ENCODE measurements around the gene MIPOL1. TPM values are rescaled to one million over a fixed set of nuclear protein-coding genes. Genes with fewer than 3 reads are reported as not detected.
"Not testable (repeated sequence)": the region's sequence is repeated elsewhere in the genome, so short reads cannot be mapped to it uniquely, and the experiment has no call there.

The MIPOL1 gene
- total RNA-seq, 1 experiment from 2014 or later, result 10.6 TPM

DNA sequence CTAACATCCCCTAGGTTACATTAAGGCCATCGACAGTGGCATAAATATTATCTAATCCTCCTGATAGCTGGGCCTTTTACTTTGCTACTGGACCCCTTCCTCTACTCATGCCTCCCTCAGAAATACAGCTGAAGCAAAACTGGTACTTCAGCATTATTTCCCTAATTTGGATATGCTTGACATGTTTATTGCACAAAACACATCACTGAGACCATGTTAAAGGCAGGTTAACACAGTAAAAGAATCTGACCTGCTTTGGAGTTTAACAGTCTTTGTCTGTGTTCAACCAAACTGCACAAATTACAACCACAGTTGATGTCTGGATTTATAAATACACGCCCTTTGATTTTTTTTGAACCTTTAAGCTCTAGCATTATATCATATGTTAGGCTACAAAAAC, 240.7 kb downstream of the MIPOL1 start:
- Histone ChIP-seq H3K4me1 (no peaks in the 10 kb centered on the region), H3K9me3 (replicated peaks) (no peaks in the 10 kb centered on the region), H3K27ac (no peak overlapping the region), H3K27me3 (no peaks in the 10 kb centered on the region), H3K4me3 (no peak overlapping the region), H3K36me3 (no peaks in the 10 kb centered on the region)
- DNase-seq, result no peak

DNA sequence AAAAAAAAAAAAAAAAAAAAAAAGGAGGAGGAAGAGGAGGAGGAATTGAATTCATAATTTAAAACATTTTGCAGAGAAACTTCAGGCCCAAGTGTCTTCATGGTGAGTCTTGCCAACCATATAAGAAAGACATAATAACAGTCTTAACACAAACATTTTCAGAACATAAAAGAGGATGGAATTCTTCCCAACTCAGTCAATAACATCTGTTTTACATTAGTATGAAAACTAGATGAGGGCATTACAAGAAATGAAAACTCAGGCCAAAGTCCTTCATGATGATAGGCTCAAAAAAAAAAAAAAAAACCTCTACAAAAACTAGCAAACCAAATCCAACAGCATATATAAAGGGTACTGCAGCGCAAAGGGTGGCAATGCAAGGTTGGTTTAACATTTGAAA, 245.7 kb downstream of the MIPOL1 start:
- Histone ChIP-seq H3K36me3 (no peaks in the 10 kb centered on the region), H3K9me3 (replicated peaks) (no peaks in the 10 kb centered on the region), H3K27ac (no peak overlapping the region), H3K27me3 (no peaks in the 10 kb centered on the region), H3K4me1 (no peaks in the 10 kb centered on the region), H3K4me3 (no peak overlapping the region)
- no peak for DNase-seq

DNA sequence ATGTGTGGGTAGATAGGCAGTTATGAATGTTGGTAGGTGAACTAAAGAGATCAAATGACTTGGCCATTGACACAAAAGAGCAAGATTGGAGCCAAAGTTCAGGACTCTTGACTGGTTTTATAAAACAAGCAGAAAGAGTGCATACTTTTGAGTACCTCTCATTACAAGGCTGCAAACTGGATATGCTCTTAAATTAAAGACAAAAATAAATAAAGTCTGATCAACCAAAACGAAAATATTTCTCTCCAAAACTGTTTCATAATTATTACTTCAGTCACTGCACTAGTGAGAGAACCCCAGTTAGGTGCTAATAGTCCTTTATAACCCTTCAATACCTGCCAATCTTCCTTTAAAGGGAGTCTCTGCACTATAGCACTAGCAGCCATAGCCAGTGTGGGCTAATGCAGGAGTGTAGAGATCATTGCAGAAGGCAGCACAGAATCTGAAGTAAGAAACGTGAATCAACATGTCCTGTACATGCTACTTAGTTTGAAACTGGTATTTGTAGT, 250.2 kb downstream of the MIPOL1 start:
- H3K27ac ChIP-seq, result no peak overlapping the region
- no peaks in the 10 kb centered on the region for H3K36me3 ChIP-seq
- no peaks in the 10 kb centered on the region for H3K27me3 ChIP-seq
- H3K4me3 ChIP-seq, result no peak overlapping the region
- no peaks in the 10 kb centered on the region for H3K9me3 ChIP-seq (replicated peaks)
- no peaks in the 10 kb centered on the region for H3K4me1 ChIP-seq
- DNase-seq, result no peak

DNA sequence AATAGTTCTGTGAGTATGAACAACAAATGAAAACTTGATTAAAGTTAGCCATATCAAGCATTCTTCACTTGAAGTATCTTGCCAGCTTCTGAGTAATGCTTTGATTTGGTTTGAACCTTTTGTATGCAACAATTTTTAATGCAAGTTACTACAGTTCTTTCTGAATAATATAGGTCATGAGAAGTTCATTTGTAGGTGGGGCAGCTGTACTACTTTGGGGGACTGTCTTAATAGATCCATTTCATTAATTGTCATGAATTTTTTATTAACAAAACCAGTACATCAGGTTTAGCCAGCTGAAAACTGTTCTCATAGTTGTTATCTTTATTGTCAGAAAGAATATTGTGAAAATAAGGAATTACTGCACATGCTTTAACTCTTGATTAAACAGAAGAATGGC, 254.6 kb downstream of the MIPOL1 start:
- no peak for DNase-seq
- Histone ChIP-seq H3K4me3 (no peak overlapping the region), H3K4me1 (no peaks in the 10 kb centered on the region), H3K36me3 (no peaks in the 10 kb centered on the region), H3K27me3 (no peaks in the 10 kb centered on the region), H3K27ac (no peak overlapping the region), H3K9me3 (replicated peaks) (no peaks in the 10 kb centered on the region)

DNA sequence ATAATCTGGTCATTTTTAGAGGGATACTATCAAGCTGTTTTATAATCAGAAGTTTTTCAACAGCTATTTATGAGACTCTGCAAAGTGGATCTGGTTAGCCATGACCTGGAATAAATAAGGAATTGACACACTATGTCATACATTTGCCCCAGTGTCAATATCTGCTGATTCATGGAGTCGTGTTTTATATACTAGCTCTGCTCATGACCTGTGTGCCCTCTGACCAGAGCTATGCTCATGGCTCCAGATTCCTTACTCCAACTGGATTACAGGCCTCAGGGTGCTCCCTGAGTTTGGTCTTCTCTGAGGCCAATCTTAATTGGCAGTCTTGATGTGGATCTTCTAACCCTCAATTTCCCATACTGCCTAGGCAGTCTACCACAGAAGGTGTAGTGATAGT, 256.2 kb downstream of the MIPOL1 start:
- H3K36me3 ChIP-seq, result no peaks in the 10 kb centered on the region
- no peak overlapping the region for H3K27ac ChIP-seq
- DNase-seq, result no peak
- H3K4me1 ChIP-seq, result no peaks in the 10 kb centered on the region
- H3K4me3 ChIP-seq, result no peak overlapping the region
- H3K9me3 ChIP-seq (replicated peaks), result no peaks in the 10 kb centered on the region
- H3K27me3 ChIP-seq, result no peaks in the 10 kb centered on the region

DNA sequence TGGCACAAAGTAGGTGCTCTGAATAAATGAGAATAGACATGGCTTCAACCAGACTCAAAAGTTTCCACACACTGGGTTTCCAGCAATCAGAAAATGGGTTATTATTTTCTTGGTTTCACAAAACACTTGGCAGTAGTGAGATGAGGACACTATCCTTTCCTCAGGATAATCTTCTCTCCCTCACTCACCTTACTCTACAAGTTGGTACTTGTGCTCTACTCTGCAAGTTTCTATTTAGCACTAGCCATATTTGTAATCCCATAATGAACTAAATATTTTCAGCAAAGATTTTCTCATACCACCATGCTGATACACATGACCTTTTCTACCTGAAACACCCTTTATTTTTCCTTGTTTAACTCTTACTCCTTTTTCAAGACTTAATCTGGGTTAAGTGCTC, 259.6 kb downstream of the MIPOL1 start:
- no peak overlapping the region for H3K27ac ChIP-seq
- no peaks in the 10 kb centered on the region for H3K4me1 ChIP-seq
- no peaks in the 10 kb centered on the region for H3K27me3 ChIP-seq
- H3K4me3 ChIP-seq, result no peak overlapping the region
- H3K9me3 ChIP-seq (replicated peaks), result no peaks in the 10 kb centered on the region
- H3K36me3 ChIP-seq, result no peaks in the 10 kb centered on the region
- no peak for DNase-seq

DNA sequence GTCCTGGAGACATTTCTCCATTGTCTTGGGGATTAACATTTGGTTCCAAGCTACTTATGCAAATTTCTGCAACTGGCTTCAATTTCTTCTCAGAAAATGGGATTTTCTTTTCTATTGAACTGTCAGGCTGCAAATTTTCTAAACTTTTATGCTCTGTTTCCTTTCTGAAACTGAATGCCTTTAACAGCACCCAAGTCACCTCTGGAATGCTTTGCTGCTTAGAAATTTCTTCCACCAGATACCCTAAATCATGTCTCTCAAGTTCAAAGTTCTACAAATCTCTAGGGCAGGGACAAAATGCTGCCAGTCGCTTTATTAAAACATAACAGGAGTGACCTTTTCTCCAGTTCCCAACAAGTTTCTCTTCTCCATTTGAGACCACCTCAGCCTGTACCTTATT, 264.7 kb downstream of the MIPOL1 start:
- H3K9me3 ChIP-seq (replicated peaks); H3K4me1 ChIP-seq; H3K36me3 ChIP-seq; DNase-seq; H3K4me3 ChIP-seq; H3K27me3 ChIP-seq; H3K27ac ChIP-seq: not testable (repeated sequence)

DNA sequence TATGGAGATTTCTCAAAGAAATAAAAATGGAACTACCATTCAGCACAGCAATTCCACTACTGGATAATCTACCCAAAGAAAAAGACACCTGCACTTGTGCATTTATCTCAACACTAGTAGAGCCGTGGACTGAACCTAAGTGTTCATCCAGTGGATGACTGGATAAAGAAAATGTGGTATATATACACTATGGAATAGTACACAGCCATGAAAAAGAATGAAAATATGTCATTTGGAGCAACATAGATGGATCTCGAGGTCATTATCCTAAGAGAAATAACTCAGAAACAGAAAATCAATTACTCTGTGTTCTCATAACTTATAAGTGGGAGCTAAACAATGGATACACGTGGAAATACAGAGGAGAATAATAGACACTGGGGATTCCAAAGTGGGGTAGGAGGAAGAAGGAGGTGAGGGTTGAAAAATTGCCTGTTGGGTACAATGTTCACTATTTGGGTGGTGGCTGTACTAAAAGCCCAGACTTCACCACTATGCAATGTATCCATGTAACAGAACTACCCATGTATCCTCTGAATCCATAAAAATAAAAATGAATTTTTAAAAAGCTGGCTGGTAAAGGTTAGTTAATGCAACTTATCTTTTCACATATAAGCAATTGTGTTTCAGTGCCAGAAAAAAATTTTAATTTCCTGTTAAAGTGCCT, 266.6 kb downstream of the MIPOL1 start:
- Histone ChIP-seq H3K27ac (no peak overlapping the region), H3K4me1 (no peaks in the 10 kb centered on the region), H3K36me3 (no peaks in the 10 kb centered on the region), H3K4me3 (no peak overlapping the region), H3K27me3 (no peaks in the 10 kb centered on the region), H3K9me3 (replicated peaks) (no peaks in the 10 kb centered on the region)
- no peak for DNase-seq

DNA sequence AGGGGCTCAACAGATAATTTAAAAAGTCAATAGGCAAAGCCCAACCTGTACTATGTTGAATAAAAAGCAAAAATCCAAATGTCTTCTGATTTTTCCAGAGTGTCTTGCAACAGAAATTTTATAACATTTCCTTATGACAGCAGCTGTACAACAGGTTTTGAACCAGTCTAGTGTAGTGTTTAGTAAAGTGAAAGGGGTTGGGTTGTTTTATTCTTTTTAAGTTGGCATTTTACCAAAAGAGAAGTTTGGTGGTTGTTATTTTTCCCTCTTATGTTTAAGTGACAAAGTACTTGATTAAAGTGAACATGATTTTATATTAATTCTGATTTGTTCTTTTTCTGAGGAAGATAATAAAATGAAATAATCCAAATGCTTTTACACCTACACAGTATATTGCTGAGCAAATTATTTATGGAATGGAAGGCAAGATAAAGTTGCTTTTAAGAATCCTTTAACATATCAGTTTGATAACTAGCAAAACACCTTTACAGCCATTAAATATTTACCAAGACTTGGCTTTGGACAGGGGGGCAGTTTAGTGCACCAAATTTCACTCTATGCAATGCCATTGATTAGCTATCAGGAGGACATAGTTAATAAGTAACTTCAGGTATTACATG, 268.4 kb downstream of the MIPOL1 start:
- no peaks in the 10 kb centered on the region for H3K36me3 ChIP-seq
- H3K4me1 ChIP-seq, result no peaks in the 10 kb centered on the region
- H3K4me3 ChIP-seq, result no peak overlapping the region
- no peaks in the 10 kb centered on the region for H3K9me3 ChIP-seq (replicated peaks)
- H3K27me3 ChIP-seq, result no peaks in the 10 kb centered on the region
- DNase-seq, result no peak
- H3K27ac ChIP-seq, result no peak overlapping the region

DNA sequence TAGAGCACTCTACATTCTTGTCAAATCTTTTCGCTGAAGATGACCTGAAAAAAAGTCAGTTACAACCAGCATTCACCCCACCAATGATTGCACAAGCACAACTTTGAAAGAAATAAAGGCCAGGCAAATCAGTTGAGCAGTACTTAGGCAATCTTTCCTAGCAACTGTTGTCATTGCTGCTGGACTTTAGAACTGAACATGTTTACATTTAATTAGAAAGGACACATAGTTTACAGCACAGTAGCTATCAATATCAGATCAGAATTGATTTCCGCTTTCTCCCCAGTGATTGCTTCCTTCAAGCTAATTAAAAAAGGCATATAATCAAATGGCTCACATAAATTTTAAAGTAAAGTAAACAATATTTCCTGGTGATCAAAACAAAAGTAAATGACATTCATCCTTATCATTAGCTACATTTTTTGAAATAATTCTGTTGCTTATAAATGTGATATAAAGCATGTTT, 268.9 kb downstream of the MIPOL1 start:
- Histone ChIP-seq H3K36me3 (no peaks in the 10 kb centered on the region), H3K27me3 (no peaks in the 10 kb centered on the region), H3K4me1 (no peaks in the 10 kb centered on the region), H3K27ac (no peak overlapping the region), H3K9me3 (replicated peaks) (no peaks in the 10 kb centered on the region), H3K4me3 (no peak overlapping the region)
- DNase-seq, result no peak

DNA sequence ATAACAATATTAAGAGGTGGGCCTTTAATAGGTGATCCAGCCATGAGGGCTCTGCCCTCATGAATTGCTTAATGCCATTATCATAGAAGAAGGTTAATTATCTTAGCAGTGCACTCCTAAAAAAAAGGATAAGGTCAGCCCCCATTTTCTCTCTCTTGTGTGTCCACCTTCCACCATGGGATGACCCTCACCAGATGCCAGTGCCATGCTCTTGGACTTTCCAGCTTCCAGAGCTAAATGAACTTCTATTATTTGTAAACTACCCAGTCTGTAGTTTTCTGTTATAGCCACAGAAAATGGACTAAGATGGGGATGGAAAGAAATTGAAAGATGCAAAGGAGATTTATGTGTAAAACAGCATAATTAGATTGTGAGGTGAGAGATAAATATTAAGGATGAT, 271.9 kb downstream of the MIPOL1 start:
- no peaks in the 10 kb centered on the region for H3K36me3 ChIP-seq
- no peaks in the 10 kb centered on the region for H3K27me3 ChIP-seq
- H3K4me1 ChIP-seq, result no peaks in the 10 kb centered on the region
- no peak overlapping the region for H3K4me3 ChIP-seq
- H3K27ac ChIP-seq, result no peak overlapping the region
- H3K9me3 ChIP-seq (replicated peaks), result no peaks in the 10 kb centered on the region
- no peak for DNase-seq

DNA sequence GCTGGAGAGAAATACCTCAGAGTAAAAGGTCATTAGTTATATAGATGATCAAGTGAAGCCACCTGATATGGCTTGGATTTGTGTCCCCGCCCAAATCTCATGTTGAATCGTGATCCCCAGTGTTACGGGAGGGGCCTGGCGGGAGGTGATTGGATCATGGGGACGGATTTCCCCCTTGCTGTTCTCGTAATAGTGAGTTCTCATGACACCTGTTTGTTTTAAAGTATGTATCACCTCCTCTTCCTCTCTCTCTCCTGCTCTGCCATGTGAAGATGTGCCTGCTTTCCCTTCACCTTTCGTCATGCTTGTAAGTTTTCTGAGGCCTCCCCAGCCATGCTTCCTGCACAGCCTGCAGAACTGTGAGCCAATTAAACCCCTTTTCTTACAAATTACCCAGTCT, 272.5 kb downstream of the MIPOL1 start:
- H3K9me3 ChIP-seq (replicated peaks), result no peaks in the 10 kb centered on the region
- H3K36me3 ChIP-seq, result no peaks in the 10 kb centered on the region
- no peaks in the 10 kb centered on the region for H3K27me3 ChIP-seq
- no peaks in the 10 kb centered on the region for H3K4me1 ChIP-seq
- no peak overlapping the region for H3K4me3 ChIP-seq
- no peak overlapping the region for H3K27ac ChIP-seq
- DNase-seq, result no peak

DNA sequence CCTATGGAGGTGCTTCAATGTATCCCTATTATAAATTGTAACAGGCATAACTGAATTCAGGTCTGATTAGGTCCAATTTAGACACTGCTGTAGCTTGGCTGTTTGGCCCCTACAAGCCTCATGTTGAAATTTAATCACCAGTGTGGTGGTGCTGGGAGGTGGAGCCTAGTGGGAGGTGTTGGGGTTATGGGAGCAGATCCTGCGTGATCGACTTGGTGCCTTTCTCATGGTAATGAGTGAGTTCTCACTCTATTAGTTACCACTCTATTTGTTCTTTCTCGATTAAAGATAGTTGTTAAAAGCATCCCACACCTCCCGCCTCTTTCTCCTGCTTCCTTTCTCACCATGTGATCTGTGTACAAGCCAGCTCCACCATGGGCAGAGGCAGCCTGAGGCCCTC, 275.2 kb downstream of the MIPOL1 start:
- Histone ChIP-seq H3K27me3 (no peaks in the 10 kb centered on the region), H3K27ac (no peak overlapping the region), H3K36me3 (no peaks in the 10 kb centered on the region), H3K4me1 (no peaks in the 10 kb centered on the region), H3K4me3 (no peak overlapping the region), H3K9me3 (replicated peaks) (no peaks in the 10 kb centered on the region)
- DNase-seq, result no peak

DNA sequence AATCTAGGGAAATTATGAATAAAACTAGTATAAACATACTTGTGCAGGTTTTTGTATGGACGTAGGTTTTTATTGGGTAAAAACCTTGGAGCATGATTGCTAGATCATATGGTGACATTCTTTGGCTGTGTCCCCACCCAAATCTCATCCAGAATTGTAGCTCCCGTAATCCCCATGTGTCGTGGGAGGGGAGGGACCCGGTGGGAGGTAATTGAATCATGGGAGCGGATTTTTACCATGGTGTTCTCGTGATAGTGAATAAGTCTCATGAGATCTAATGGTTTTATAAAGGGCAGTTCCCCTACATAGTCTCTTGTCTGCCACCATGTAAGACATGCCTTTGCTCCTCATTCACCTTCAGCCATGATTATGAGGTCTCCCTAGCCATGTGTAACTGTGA, 276.5 kb downstream of the MIPOL1 start:
- H3K4me3 ChIP-seq, result no peak overlapping the region
- no peak for DNase-seq
- H3K27ac ChIP-seq, result no peak overlapping the region
- no peaks in the 10 kb centered on the region for H3K9me3 ChIP-seq (replicated peaks)
- H3K36me3 ChIP-seq, result no peaks in the 10 kb centered on the region
- no peaks in the 10 kb centered on the region for H3K4me1 ChIP-seq
- H3K27me3 ChIP-seq, result no peaks in the 10 kb centered on the region

DNA sequence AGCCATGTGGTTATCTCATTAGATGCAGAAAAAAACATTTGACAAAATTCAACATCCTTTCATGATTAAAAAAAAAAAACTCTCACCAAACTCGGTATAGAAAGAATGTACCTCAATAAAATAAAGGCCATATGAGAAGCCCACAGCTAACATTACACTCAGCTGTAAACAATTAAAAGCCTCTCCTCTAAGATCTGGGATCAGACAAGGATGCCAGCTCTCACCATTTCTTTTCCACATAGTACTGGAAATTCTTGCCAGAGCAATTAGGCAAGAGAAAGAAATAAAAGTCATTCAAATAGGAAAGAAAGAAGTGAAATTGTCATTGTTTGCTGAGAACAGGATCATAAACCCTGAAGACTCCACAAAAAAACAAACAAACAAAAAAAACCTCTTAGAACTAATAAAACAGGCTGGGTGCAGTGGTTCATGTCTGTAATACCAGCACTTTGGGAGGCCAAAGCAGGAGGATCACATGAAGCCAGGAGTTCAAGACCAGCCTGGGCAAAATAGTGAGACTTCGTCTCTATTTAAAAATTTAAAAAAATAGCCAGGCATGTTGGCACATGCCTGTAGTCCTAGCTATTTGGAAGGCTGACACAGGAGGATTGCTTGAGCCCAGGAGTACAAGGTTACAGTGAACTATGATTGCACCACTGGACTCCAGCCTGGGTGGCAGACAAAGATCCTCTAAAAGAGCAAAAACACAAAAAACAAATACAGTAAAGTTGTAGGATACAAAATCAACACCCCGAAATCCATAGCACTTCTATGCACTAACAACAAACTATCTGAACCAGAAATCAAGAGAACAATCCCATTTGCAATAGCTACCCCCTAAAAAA, 282.9 kb downstream of the MIPOL1 start:
- Histone ChIP-seq H3K9me3 (replicated peaks) (no peaks in the 10 kb centered on the region), H3K27me3 (no peaks in the 10 kb centered on the region), H3K27ac (no peak overlapping the region), H3K4me1 (no peaks in the 10 kb centered on the region), H3K4me3 (no peak overlapping the region), H3K36me3 (no peaks in the 10 kb centered on the region)
- no peak for DNase-seq

Data from SJCRH30 (cell line).